HL-60 (cell line): ENCODE measurements around the gene CAMK1D.

Source experiments
- DNase-seq, 2 experiments: peaks; one replicate each; pipeline ENCODE4 v3.0.0-alpha.2; 2010 to 2020; ENCODE audit warnings: low read depth in 1 of 2, low spot score in 1 of 2
- H3K27ac ChIP-seq: fragments of 250-450 bp; sonication (Bioruptor Pico); replicated peaks from 2 replicates; pipeline ENCODE4 v1.5.1; 2020; ENCODE audit warnings: mild to moderate bottlenecking, moderate library complexity
- H3K27me3 ChIP-seq: fragments of 250-450 bp; sonication (Bioruptor Pico); 2 replicates; pipeline ENCODE4 v1.5.1; 2021; ENCODE audit warnings: mild to moderate bottlenecking, moderate library complexity; ENCODE audit not compliant: insufficient read depth, poor library complexity, severe bottlenecking
- H3K4me3 ChIP-seq: replicated peaks from 2 replicates; pipeline ENCODE4 v1.5.1; 2011; ENCODE audit warnings: mild to moderate bottlenecking, control low read depth, low read length; ENCODE audit not compliant: insufficient read depth
- CTCF ChIP-seq: IDR thresholded peaks from one replicate; pipeline ENCODE4 v1.5.1; 2011; ENCODE audit warnings: low read length, control low read depth, inconsistent platforms; ENCODE audit not compliant: insufficient read depth
- GABPA ChIP-seq: IDR thresholded peaks from 2 replicates; pipeline ENCODE4 v1.6.1; 2012; ENCODE audit warnings: low read depth
- POLR2AphosphoS5 ChIP-seq: IDR thresholded peaks from 2 replicates; pipeline ENCODE4 v1.6.1; 2012; ENCODE audit warnings: low read depth
- SPI1 ChIP-seq: IDR thresholded peaks from 2 replicates; pipeline ENCODE4 v1.6.1; 2012; ENCODE audit warnings: low read depth, mild to moderate bottlenecking, borderline replicate concordance
- TF ChIP-seq, protein P1 (sequence below): IDR thresholded peaks from 2 replicates; pipeline ENCODE4 v1.6.1; 2012; ENCODE audit warnings: low read depth; ENCODE audit not compliant: insufficient replicate concordance

CAMK1D gene

DNA sequence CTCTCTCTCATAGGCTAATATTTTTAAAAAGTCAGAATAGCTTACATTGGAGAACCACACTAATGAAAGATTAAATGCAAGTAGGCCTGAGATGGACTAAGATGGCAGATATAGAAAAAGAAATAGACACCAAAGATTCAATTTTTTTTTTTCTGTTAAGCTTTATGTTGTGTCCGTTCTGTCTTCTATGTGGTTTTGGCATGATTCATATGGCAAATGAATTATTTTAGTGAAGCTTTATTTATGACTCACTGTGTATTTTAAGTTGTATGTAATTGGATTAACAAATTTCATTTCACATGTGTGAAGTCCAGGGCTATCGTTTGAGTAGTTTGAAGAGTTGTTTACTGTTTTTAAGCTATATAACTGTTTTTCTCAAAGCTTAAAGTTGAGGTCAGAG is 214.8 kb downstream of the CAMK1D start:
- Histone ChIP-seq H3K27me3 (no peaks in the 10 kb centered on the region), H3K27ac (no peak overlapping the region), H3K4me3 (no peak overlapping the region)
- no peak for DNase-seq
- TF ChIP-seq SPI1: no peak
- TF ChIP-seq POLR2AphosphoS5: no peak
- TF ChIP-seq GABPA: no peak
- TF ChIP-seq, protein P1, sequence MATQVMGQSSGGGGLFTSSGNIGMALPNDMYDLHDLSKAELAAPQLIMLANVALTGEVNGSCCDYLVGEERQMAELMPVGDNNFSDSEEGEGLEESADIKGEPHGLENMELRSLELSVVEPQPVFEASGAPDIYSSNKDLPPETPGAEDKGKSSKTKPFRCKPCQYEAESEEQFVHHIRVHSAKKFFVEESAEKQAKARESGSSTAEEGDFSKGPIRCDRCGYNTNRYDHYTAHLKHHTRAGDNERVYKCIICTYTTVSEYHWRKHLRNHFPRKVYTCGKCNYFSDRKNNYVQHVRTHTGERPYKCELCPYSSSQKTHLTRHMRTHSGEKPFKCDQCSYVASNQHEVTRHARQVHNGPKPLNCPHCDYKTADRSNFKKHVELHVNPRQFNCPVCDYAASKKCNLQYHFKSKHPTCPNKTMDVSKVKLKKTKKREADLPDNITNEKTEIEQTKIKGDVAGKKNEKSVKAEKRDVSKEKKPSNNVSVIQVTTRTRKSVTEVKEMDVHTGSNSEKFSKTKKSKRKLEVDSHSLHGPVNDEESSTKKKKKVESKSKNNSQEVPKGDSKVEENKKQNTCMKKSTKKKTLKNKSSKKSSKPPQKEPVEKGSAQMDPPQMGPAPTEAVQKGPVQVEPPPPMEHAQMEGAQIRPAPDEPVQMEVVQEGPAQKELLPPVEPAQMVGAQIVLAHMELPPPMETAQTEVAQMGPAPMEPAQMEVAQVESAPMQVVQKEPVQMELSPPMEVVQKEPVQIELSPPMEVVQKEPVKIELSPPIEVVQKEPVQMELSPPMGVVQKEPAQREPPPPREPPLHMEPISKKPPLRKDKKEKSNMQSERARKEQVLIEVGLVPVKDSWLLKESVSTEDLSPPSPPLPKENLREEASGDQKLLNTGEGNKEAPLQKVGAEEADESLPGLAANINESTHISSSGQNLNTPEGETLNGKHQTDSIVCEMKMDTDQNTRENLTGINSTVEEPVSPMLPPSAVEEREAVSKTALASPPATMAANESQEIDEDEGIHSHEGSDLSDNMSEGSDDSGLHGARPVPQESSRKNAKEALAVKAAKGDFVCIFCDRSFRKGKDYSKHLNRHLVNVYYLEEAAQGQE: no peak

DNA sequence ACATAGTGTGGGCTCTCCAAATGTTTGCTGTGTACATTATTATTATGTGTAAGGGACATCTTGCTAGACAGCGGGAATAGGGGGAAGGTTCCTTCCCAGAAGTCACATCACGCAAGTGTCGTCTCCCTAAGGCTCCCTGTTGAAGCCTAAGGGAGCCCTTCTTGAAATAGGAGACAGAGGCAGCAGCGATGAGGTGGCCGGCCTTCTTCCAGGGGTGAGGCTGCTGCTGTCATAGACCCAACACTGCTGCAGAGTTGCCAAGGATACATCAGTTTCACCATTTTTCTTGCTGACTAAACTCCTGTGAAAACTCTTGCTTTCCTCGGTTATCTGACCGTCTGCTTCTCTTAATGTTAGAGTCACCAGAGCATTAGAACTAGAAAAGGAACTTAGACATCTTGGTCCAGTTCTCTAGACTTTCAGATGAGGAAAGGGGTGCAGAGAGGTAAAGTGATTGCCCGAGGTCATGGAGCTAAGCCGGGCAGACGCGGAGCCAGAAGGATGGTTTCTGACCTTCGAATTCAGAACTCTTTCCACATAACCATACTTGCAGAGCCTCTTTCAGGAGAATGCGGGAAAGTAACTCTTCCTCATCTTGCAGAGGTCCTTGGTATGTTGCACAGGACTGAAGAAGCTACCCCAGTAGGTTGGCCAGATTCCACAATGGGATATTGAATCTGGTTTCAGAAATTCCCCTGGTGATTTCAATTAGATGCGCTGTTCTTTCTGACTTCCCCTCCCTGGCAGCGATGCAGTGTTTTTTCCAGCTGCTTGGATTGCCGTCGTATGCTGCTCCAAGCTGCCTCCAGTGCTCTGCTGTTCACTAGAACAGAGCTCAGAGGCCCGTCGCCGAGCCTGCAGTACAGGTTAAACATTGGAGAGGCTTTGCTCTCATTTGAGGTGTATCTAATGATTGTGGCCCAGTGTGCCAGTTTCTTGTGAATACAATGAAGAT is 217.1 kb downstream of the CAMK1D start:
- Histone ChIP-seq H3K27me3 (no peaks in the 10 kb centered on the region), H3K27ac (no peak overlapping the region), H3K4me3 (no peak overlapping the region)
- TF ChIP-seq POLR2AphosphoS5 (no peak), GABPA (no peak), CTCF (no peak), SPI1 (no peak)
- TF ChIP-seq, protein P1: no peak
- no peak for DNase-seq

DNA sequence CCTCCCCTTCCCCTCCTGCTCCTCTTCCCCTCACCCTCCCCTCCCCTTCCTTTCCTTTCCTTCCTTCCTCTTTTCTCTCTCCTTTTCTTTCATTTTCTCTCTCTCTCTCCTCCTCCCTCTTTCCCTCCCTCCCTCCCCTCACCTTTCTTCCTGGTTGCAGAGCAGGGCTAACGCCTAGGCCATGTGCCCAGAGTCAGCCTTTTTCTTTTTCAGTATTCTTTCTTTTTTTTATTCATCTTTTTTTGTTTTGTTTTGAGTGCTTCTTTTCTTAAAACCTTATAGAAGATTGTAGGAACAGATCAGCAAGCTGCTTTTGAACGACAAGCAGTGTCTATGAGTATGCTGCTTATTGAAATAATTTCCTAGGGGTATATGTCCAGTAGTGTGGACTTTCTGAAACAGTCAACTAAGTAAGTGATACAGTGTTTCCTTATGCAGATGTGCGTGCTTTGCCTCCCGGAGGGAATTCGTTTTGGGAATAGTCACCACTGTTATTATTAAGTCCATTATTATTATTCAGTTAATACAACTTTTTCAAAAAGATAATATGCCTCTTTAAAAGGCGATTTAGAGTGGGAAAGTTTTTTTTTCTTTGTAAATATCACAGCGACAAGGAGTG is 219.2 kb downstream of the CAMK1D start:
- no peak overlapping the region for H3K27ac ChIP-seq
- DNase-seq: no peak
- H3K27me3 ChIP-seq: no peaks in the 10 kb centered on the region
- H3K4me3 ChIP-seq: no peak overlapping the region
- TF ChIP-seq, protein P1: no peak
- no peak for TF ChIP-seq GABPA
- TF ChIP-seq SPI1: no peak
- no peak for TF ChIP-seq POLR2AphosphoS5

DNA sequence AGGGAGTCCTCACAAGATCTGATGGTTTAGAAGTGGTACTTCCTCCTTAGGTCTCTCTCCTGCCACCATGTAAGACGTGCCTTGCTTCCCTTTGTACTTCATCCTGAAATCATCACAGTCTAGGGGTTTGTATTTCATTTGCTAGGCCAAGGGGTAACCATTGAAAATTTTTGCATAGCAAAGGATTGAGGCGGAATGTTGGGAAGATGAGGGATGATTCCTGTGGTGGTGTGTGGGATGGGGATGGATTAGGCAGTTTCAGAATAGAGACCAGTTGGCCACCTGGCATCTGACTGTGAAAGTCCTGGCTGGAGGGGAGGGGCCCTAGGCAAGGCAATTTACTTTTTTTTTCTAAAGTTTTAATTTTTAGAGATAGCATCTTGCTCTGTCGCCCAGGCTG is 222.9 kb downstream of the CAMK1D start:
- H3K27me3 ChIP-seq: no peaks in the 10 kb centered on the region
- H3K4me3 ChIP-seq: no peak overlapping the region
- TF ChIP-seq POLR2AphosphoS5 (no peak), GABPA (no peak), CTCF (no peak), SPI1 (no peak)
- TF ChIP-seq, protein P1: no peak
- H3K27ac ChIP-seq: no peak overlapping the region
- no peak for DNase-seq
